HG03565 (cell line): Measurements from ENCODE around the gene PLCD3.

ENCODE experiments used
- ATAC-seq: cut with Tn5 transposase; IDR thresholded peaks from one replicate; pipeline ENCODE4 v1.9.1; 2021; ENCODE audit warnings: mild to moderate bottlenecking, moderate library complexity; ENCODE audit not compliant: unreplicated experiment

PLCD3 gene

GRCh38 chr17:45150911-45151809 lies 18.8 kb upstream of the PLCD3 start:
- ATAC-seq = no peak

DNA sequence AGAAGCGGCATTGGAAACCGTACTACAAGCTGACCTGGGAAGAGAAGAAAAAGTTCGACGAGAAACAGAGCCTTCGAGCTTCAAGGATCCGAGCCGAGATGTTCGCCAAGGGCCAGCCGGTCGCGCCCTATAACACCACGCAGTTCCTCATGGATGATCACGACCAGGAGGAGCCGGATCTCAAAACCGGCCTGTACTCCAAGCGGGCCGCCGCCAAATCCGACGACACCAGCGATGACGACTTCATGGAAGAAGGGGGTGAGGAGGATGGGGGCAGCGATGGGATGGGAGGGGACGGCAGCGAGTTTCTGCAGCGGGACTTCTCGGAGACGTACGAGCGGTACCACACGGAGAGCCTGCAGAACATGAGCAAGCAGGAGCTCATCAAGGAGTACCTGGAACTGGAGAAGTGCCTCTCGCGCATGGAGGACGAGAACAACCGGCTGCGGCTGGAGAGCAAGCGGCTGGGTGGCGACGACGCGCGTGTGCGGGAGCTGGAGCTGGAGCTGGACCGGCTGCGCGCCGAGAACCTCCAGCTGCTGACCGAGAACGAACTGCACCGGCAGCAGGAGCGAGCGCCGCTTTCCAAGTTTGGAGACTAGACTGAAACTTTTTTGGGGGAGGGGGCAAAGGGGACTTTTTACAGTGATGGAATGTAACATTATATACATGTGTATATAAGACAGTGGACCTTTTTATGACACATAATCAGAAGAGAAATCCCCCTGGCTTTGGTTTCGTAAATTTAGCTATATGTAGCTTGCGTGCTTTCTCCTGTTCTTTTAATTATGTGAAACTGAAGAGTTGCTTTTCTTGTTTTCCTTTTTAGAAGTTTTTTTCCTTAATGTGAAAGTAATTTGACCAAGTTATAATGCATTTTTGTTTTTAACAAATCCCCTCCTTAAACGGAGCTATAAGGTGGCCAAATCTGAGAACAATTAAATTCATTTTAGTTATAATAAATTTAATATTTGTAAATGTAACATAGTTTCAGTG lies 17.7 kb upstream of the PLCD3 start:
- no peak for ATAC-seq

DNA sequence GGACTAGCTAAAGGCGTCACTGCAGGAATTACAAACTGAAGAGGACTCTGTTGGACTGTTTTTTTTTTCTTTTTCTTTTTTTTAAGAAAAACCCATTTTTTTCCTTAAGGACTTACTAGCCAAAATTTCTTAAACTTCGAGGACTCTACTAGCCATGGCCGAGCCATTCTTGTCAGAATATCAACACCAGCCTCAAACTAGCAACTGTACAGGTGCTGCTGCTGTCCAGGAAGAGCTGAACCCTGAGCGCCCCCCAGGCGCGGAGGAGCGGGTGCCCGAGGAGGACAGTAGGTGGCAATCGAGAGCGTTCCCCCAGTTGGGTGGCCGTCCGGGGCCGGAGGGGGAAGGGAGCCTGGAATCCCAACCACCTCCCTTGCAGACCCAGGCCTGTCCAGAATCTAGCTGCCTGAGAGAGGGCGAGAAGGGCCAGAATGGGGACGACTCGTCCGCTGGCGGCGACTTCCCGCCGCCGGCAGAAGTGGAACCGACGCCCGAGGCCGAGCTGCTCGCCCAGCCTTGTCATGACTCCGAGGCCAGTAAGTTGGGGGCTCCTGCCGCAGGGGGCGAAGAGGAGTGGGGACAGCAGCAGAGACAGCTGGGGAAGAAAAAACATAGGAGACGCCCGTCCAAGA lies 16.8 kb upstream of the PLCD3 start:
- ATAC-seq = no peak

DNA sequence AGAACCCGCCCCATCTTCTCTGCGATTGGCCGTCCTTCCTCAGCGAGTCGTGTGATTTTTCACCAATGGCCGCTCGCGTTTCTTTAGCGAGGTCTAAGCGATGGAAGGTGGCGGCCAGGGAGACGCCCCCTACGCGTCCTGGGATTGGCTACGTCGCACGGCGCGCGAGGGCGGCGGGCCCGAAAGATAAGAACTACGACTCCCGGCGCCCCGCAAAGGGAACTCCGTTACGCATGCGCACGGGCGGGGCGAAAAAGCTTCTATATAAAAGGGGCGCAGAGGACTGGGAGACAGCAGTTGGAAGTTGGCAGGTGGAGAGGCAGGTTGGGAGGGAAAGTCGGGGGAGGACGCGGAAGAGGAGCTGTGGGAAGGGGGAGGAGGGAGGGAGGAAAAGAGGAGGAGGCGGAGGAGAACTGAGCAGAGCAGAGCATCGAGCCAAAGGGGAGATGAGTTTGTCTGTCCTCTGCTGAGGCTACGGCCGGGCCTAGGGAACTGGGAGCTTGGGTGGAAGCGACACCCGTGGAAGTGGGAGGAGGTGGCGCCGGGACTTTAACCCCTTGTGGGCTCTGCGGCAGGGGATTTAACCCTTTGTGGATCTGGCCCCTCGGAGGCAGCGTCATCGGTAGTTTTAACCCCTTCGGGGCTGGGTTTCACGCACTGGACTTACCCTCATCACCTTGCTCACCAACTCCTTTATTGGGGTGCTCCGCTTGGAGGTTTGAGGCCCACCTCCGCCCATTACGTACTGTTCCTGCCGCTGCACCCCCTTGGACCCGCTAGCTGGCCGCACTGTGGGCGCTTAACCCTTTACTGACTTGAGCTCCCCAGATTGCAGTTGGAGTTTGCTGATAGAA lies 16.1 kb upstream of the PLCD3 start, which contains the start of gene HEXIM1:
Gene HEXIM1 (plus strand): TSS at position 293 of the 854 bp plus-strand sequence. CDS start 716 bp downstream, outside the sequence.
- ATAC-seq = peak; percentile 56

DNA sequence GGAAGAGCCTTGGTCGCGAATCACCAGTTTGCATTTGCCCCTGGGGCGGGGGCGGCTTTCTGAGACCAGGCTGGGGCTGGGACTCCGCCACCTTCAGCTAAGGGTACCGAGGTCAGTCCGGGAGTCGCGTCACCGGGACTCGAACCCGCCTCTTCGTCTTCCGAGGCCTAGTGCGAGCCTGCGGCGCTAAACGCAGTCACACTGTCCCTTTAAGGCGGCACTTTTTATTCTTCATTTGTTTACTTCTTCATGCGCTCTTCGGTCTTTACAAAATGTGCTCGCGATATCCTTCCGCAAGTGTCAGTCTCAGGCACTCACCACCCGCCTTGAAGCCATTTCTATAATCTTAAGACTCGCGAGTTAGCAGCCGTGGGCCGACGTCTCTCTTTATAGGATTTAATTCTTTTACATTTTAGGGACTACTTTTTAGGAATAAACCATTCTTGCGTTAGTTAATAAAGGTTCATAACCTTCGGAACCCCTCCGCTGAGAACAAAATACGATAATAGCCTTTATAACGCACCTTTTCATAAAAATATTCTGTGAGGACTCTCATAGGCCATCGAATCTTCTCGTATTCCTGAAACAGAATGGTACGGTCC lies 15.4 kb upstream of the PLCD3 start:
- ATAC-seq = no peak

DNA sequence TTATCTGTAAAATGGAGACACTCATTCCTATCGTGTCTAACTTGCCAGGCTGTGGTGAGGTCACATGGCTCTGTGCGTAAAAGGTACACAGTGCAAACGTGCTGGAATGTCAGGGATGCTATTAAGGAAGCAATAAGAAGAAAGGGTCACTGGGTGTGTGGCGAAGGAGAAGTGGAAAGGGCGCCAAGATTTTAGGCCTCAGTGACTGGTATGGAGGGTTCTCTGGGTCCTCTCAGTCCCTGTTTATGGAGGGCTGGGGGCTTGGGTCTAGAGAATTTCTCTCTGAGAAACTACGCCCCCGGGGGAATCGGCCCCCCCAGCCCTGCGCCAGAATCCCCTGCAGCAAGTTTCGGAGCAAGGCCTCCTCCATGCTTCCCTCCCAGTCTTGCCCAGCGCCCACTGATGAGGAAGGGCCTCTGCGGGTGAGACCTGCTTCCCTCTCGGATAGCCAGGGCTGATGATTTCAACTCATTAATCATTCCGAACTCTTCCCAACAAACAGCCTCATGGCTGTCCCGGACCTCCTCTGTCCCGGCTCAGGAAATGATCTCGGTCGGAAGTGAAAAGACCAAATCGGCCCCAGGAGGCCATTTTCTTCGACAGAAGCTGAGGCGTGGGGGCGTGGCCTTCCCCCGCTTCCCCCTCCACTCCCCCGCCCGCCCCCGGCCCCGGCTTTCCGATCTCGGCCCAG lies 14.7 kb upstream of the PLCD3 start:
- no peak for ATAC-seq

- ATAC-seq = no peak
Observed at GRCh38 chr17:45146592-45146889, 14.2 kb upstream of the PLCD3 start.

DNA sequence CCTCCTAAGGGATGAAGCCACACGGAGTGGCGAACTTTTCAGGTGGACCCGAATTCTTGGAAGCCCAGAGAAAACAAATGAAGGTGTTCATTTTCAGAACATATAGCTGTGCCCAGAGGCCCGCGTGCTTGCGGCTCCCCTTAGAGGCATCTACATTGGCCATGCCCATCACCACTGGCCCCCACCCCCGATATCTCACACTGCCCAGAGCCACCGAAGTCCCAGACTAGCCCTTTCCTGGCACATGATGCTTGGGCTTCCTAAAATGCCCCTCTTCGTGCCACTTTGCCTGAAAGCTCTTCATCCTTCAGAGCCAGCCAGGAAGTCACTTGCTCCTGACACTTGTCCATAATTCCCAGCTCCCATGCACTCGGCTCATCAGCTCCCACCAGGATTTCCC lies 13.9 kb upstream of the PLCD3 start:
- no peak for ATAC-seq

DNA sequence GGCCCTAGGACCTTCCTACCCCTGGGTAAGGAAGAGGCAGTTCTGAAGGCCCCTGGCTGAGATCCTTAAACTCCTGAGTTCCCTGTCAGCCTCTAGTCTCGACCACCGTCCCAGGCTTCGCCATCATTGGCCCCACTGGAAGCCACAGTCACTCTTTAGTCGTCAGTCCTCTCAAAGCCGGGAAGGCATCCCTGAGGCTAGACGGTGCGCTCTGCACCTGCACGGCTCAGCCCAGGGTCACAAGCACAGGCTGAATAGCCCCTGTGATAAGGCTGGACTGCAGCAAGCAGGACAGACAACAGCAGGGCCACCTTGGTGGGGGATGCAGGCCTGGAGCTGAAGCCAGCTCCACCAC lies 12.7 kb upstream of the PLCD3 start:
- ATAC-seq = no peak

- ATAC-seq = no peak
Observed at GRCh38 chr17:45144199-45145034, 12.1 kb upstream of the PLCD3 start.

DNA sequence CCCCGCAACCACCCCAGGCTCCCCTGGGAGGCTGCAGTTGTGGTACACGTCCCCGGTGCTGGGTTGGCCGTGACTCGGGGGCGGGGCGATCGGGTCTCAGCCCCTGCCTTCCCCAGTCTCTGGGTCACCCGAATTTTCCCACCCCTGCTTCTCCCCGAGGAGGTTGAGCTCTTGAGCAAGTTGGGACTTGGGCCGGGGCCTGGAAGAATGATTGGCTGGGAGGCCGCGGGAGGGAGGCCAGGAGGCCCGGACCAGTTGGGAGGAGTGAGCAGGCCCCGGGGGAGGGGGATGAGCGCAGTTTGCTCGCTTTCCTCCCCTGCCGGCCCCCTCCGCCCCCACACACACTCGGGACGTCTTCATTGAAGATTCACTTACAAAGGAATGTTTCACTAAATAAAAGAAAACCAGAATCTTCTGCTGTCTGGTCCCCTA lies 11.5 kb upstream of the PLCD3 start:
- ATAC-seq = no peak

DNA sequence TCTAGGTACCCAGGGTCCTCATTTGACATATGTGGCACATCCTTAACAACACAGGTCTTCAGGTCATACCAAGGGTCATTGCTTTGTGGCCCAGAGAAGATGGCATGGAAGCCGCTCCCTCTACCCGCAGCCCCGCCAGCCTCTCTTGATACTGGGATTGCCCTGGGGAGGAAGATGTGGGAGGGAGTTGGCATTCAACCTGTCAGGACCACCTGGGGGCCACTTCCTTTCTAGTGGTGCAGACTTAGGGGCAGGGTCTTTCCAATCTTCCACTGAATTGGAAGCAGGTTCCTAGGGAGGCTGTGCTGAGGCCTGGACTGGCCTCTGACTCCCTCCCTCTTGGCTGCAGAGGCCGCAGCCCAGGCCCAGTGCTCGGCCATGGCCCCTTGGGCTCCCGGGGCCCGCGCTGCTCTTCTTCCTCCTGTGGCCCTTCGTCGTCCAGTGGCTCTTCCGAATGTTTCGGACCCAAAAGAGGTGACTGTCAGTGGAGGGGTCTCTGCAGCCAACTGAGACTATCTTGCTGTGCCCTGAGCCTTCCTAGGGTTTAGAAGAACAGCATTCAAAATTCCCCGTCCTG lies 10.9 kb upstream of the PLCD3 start:
- no peak for ATAC-seq

GRCh38 chr17:45139533-45139920 lies 7.2 kb upstream of the PLCD3 start:
- ATAC-seq = no peak

- no peak for ATAC-seq
Observed at GRCh38 chr17:45138911-45139532, 6.7 kb upstream of the PLCD3 start.

GRCh38 chr17:45137561-45138305 lies 5.4 kb upstream of the PLCD3 start:
- ATAC-seq = no peak

- ATAC-seq = no peak
Observed at GRCh38 chr17:45136846-45137560, 4.7 kb upstream of the PLCD3 start.
